WERI-Rb-1 (cell line): ENCODE measurements around the gene EEF1A2.

ENCODE experiments used
- DNase-seq: peaks from one replicate; pipeline ENCODE4 v3.0.0-alpha.2; 2020
- H3K27ac ChIP-seq: fragments of 250-450 bp; sonication (Bioruptor Pico); 2 replicates; pipeline ENCODE4 v1.5.1; 2020; ENCODE audit warnings: mild to moderate bottlenecking, moderate library complexity
- H3K27me3 ChIP-seq: fragments of 250-450 bp; sonication (Bioruptor Pico); 2 replicates; pipeline ENCODE4 v1.5.1; 2021; ENCODE audit warnings: mild to moderate bottlenecking, low read depth, moderate library complexity; ENCODE audit not compliant: insufficient read depth, severe bottlenecking
- H3K36me3 ChIP-seq: fragments of 250-450 bp; sonication (Bioruptor Pico); 2 replicates; pipeline ENCODE4 v1.5.1; 2020; ENCODE audit warnings: mild to moderate bottlenecking, moderate library complexity
- H3K4me3 ChIP-seq: 2 replicates; pipeline ENCODE4 v1.5.1; 2011; ENCODE audit warnings: low read depth, mild to moderate bottlenecking, control low read depth, low read length
- H3K9me3 ChIP-seq: fragments of 250-450 bp; sonication (Bioruptor Pico); 2 replicates; pipeline ENCODE4 v1.5.1; 2021; ENCODE audit warnings: mild to moderate bottlenecking, moderate library complexity; ENCODE audit not compliant: severe bottlenecking
- TF ChIP-seq, protein P1 (sequence below): IDR thresholded peaks from 2 replicates; pipeline ENCODE4 v1.5.1; 2011; ENCODE audit warnings: low read depth, mild to moderate bottlenecking, control low read depth, inconsistent platforms, low read length

EEF1A2 gene

GRCh38 chr20:63490416-63490815 is 8.5 kb downstream of the EEF1A2 start:
- DNase-seq = no peak
- Histone ChIP-seq H3K9me3 (no peaks in the 10 kb centered on the region), H3K36me3 (peaks cover 72% of the 10 kb centered on the region), H3K4me3 (no peak overlapping the region), H3K27me3 (no peaks in the 10 kb centered on the region), H3K27ac (no peak overlapping the region)
- TF ChIP-seq, protein P1, sequence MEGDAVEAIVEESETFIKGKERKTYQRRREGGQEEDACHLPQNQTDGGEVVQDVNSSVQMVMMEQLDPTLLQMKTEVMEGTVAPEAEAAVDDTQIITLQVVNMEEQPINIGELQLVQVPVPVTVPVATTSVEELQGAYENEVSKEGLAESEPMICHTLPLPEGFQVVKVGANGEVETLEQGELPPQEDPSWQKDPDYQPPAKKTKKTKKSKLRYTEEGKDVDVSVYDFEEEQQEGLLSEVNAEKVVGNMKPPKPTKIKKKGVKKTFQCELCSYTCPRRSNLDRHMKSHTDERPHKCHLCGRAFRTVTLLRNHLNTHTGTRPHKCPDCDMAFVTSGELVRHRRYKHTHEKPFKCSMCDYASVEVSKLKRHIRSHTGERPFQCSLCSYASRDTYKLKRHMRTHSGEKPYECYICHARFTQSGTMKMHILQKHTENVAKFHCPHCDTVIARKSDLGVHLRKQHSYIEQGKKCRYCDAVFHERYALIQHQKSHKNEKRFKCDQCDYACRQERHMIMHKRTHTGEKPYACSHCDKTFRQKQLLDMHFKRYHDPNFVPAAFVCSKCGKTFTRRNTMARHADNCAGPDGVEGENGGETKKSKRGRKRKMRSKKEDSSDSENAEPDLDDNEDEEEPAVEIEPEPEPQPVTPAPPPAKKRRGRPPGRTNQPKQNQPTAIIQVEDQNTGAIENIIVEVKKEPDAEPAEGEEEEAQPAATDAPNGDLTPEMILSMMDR = no peak

GRCh38 chr20:63488315-63489251 is 10.3 kb downstream of the EEF1A2 start:
- no peak overlapping the region for H3K27ac ChIP-seq
- TF ChIP-seq, protein P1 = no peak
- no peak overlapping the region for H3K4me3 ChIP-seq
- peaks cover 53% of the 10 kb centered on the region for H3K36me3 ChIP-seq
- H3K9me3 ChIP-seq = no peaks in the 10 kb centered on the region
- DNase-seq = no peak
- no peaks in the 10 kb centered on the region for H3K27me3 ChIP-seq

DNA sequence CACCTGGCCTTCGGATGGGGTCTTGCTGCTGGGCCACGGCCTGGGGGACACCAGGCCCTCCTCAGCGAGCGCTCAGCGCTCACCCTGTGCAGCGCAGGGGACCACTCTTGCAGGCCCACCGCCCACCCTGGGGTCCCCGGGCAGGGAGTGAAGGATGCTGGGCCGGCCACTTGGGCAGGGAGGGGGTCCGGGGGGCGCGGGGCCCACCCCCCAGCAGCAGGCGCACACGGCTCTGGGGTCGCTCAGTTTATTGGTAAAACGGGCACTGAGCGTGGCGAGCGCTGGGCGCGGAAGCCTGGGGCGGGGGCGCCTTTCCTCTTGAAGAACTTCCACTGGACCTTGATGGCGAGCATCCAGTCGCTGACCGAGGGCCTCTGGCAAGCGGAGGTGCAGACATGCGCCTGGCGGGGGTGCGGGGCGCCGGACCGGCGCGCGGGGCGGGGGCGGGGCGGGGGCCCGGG is 11.1 kb downstream of the EEF1A2 start:
- H3K27me3 ChIP-seq = no peaks in the 10 kb centered on the region
- H3K36me3 ChIP-seq = peaks cover 46% of the 10 kb centered on the region
- H3K9me3 ChIP-seq = no peaks in the 10 kb centered on the region
- no peak overlapping the region for H3K27ac ChIP-seq
- H3K4me3 ChIP-seq = no peak overlapping the region
- TF ChIP-seq, protein P1 = no peak
- DNase-seq = no peak

GRCh38 chr20:63487116-63487764 is 11.6 kb downstream of the EEF1A2 start:
- H3K27me3 ChIP-seq = no peaks in the 10 kb centered on the region
- no peak for DNase-seq
- TF ChIP-seq, protein P1 = no peak
- no peak overlapping the region for H3K27ac ChIP-seq
- peaks cover 40% of the 10 kb centered on the region for H3K36me3 ChIP-seq
- no peak overlapping the region for H3K4me3 ChIP-seq
- H3K9me3 ChIP-seq = no peaks in the 10 kb centered on the region

DNA sequence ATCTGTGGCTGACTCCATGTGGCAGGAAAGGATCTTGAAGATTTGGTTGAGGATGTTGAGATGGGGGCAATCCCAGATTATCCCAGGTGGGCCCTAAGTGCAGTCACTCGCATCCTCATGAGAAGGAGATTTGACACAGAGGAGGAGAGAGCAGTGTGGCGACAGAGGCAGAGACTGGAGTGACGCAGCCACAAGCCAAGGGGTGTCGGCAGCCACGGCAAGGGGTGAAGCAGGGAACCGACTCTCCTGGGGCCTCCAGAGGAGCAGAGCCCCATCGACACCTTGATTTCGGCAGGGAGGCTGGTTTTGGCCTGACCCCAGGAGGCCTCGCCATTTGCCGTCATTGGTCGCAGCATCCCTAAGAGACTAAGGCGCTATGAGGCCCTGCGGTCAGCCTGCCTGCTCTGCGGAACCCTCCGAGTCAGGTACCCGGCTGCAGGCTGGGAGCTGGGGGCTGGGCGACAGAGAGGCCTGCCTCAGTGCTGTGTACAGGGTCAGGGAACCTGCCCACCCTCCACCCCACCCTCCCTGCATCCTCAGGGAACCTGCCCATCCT is 12.5 kb downstream of the EEF1A2 start:
- H3K36me3 ChIP-seq = peaks cover 36% of the 10 kb centered on the region
- no peaks in the 10 kb centered on the region for H3K9me3 ChIP-seq
- H3K27ac ChIP-seq = no peak overlapping the region
- H3K27me3 ChIP-seq = no peaks in the 10 kb centered on the region
- DNase-seq = no peak
- no peak overlapping the region for H3K4me3 ChIP-seq
- TF ChIP-seq, protein P1 = no peak
